K562 (cell line): ENCODE results near the gene UBE2I.

Experiments
- CEBPB ChIP-seq: fragments of 450-650 bp; IDR thresholded peaks from 2 replicates; pipeline ENCODE4 v1.6.1; 2016; ENCODE audit warnings: missing genetic modification characterization, missing compliant biosample characterization
- CHD7 ChIP-seq: fragments of 200-600 bp; sonication (generic); IDR thresholded peaks from one replicate; pipeline ENCODE4 v1.6.1; 2012; ENCODE audit warnings: mild to moderate bottlenecking, low read depth, low read length, inconsistent platforms
- NFE2L1 ChIP-seq: fragments of 450-650 bp; IDR thresholded peaks from 2 replicates; pipeline ENCODE4 v1.6.1; 2016; ENCODE audit warnings: missing genetic modification characterization, low read depth, mild to moderate bottlenecking, missing compliant biosample characterization, moderate library complexity, borderline replicate concordance
- POLR2A ChIP-seq: fragments of 450-650 bp; conservative IDR thresholded peaks from 2 replicates; pipeline ENCODE4 v1.6.1; 2016
- ZNF311 ChIP-seq: fragments of 250-450 bp; sonication (Bioruptor Pico); IDR thresholded peaks from 2 replicates; pipeline ENCODE4 v1.4.0; 2020; ENCODE audit warnings: mild to moderate bottlenecking, moderate library complexity

- TF ChIP-seq POLR2A (no peak), ZNF311 (CRISPR knock-in tag) (no peak), NFE2L1 (tag) (no peak), CHD7 (no peak), CEBPB (tag) (no peak)
Measured at GRCh38 chr16:1297018-1297696, 12.3 kb upstream of the UBE2I start.
